SKM-1 (cell line): ENCODE data around the gene MGMT.

Source experiments
- DNase-seq: peaks from one replicate; lab custom pipeline; 2025; ENCODE audit not compliant: unreplicated experiment; lab: John Stamatoyannopoulos, UW

The MGMT gene

DNA sequence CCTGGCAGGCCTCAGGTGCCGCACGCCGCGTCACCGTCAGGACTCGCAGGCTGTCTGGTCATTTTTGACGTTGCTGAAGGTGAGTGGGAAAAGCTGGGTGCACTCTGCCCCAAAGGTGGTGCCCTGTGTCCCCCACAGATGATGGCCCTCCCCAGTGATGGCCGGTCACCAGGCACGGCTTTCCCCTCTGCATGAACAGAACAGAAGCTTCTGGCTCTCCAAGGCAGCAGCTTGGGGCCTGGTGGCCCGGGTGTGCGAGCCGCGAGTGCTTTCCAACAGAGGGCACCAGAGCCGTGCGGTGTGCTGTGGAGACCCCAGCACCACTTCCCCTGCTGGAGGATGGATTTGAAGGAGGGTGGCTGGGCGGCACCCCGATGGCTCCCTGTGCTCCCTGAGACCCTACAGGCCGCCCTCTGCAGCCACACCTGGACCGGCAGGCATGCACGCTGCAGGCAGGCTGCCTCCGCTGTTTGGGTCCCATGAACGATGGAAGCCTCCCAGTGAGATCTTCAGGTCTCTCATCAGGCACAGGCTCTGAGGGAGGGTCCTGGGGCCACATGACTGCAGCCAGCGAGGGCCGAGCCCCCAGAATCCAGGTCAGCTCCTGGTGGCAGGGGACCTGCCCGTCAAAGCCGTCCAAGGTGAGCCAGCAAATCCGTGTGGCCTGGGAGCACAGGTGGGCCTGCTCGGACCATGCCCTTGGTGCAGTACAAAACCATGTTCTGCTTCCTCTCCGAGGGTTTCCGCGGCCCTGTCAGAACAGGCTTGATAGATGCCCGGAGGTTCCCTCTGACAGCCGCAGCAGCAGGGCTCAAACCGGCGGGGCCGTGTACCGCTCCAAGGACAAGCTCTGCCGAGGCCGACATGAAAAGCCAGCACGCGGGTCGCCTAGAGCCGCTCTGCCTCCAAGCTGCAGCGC, 301.7 kb downstream of the MGMT start:
- DNase-seq, result no peak

DNA sequence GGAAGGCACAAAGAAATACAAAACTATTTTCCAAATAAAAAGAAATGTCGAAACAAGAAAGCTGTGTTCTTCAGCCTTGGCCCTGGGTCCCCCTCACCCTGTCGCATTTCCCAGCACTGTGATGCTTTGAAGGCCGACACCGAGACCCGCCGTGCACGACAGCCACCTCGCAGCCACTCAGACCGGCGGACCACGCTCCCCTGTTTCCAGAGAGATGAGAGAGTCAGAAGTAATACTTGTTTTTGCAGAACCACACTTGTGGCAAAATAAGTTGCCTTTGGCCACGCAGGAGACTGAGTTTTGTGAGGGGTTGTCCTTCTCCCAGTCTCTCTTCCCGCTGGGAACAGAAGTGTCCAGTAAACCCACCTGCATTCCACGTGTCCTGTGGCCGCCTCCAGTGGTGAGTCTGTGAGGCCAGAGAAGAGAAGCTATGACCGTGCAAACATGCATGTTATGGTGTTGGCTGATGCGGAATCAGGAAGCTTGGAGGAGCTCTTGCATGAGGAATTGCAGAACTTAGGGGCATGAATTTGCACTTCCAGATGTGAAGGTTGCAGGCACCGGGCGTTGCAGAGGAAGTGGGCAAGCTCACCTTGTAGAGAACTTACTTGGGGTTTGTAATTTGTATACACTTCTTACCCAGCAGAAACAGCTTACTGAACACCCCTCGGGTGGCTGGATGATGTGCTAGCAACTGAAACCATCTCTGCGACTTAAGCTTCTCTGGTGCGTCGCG, 302.5 kb downstream of the MGMT start:
- DNase-seq, result no peak

DNA sequence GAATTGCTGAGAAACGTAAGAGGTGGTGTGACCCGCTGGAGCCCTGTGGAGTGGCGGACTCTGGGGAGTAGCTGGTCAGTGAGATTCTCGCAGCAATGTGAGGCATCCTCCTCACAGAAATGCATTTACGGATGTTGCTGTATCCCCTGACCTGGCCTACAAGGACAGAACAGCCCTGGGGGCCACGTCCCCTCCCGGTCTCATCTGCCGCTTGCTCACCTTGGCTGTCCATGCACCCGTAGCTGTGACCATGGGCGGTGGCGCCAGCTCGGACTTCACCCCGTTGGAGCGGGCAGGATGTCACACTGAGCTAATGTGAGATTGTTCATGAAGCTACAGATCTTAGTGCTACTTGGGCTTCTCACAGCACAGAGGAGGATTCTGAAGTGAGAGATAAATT, 303.2 kb downstream of the MGMT start:
- no peak for DNase-seq

DNA sequence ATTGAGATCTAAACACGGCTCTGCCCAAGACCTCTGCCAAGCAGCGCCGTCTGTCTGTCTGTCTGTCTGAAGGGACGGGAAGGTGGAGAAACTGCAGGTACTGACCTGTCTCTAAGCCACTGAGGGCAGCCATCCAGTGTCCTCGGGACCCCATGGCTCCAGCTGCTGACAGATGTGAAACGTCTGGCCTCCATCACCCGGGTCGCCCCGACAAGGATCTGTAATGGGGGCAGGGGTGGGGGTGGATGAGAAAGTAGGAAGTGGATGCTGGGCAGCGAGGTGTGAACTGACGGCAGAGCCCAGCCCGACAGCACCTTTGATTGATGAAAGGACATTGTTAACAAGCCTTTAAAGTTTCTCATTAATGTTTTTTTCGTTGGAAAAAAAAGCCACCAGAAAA, 304.0 kb downstream of the MGMT start:
- no peak for DNase-seq

DNA sequence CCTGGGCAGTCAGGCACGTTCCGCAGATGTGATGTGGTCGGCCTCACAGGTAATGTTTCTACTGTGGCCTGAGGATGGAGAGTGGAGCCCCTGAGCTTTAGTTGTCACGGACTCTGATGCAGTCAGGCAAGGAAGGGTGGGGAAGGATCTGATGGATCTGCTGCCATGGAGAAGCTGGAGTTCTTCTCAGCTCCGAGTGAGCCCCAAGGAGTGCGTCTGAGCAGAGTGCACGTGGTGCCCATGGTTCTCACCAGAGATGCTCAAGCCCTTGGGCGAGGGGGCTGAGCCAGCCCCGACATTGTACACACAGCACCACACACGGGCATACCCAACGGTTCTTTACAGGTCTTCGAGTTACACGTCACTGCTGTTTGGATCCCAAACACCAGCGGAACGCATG, 304.5 kb downstream of the MGMT start:
- DNase-seq, result no peak

DNA sequence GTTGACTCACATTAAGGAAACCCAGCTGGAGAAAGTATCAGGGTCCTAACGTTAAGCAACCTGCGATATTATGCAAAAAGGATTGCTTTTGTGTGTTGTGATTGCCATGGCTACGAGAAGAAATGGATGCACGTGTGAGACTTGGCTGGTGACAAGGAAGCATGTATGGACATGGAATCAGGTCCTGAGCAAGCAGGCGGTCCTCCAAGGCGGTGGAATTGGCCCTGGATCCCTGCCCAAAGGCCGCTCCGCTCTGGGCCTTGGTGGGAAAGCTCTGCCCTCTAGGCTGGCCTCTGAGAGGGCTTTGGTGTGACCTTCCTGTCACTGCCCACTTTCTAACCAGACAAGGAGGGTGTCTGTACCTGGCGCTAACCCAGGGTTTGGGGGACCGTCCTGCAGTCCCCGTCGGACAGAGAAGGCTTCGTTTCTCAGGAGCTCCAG, 305.0 kb downstream of the MGMT start:
- no peak for DNase-seq

- DNase-seq, result no peak
These were observed 305.7 kb downstream of the MGMT start for GRCh38 chr10:129772468-129773358.

- no peak for DNase-seq
These were observed 306.4 kb downstream of the MGMT start for GRCh38 chr10:129773359-129773990.

DNA sequence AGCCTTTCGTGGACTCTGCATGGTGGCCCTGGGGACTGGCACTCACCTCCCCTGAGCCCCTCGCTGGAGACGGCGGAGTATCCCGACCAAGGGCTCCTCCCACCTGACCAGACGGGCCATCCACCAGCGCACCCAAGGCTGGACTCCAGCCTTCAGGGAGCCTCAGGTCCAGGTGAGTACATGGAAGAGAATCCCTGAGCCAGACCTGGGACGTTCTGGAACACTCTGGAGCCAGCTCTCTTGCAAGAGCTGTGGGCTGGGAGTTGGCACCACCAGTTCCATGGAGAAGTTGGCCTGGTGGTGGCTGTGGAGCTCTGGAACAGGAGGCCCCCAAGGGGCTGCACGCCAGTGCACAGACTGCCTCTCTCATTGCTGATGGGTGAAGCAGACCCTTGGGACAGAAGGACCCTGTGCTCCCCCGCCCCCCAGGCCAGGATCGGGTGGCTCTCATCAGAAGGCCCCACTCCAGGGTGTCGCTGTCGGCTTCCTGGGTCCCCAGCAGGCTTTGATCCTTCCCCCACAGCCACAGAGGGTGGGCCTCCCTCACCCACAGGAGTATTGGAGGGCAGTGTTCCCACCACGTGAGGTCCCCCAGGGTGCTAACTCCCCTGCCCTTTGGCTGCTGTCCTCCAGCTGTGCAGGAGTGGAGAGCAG, 307.2 kb downstream of the MGMT start:
- DNase-seq, result no peak

GRCh38 chr10:129774736-129775401, 307.8 kb downstream of the MGMT start:
- DNase-seq, result no peak

DNA sequence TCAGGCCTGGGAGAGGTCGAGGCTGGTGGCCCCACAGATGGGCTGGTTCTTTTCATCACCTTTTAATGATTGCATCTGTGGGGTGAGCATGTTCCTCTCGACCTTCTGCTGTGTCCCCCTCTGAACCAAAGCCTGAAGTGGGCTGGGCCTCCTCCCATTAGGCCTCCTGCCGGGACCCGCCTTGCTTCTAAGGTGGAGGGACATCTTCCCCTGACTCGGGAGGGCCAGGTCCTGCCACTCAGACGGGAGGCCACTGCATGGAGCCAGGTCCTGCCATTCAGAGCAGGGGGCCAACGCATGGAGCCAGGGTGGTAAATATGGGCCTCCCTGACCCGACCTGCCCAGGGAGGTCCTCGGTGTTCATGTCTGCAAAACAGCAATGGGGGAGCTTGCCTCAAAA, 308.6 kb downstream of the MGMT start:
- no peak for DNase-seq

DNA sequence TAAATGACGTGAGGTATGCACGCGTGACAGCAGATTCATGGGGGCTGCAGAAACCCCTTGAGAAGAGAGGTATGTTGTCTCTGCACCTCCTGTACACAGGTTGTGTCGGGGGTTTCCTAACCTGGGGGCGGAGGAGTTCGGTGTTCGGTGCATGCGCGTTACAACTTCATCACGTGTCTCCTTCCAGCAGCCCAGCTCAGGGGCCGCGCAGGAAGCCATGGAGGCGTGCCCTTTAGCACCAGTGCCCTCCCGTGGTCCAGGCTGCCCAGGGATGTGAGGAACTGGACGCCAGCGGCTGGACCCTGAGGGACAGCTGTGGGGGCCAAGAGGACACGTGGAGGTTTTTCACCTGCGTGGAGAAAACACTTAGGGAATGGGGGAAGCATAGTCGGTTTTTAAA, 310.6 kb downstream of the MGMT start:
- DNase-seq, result no peak

DNA sequence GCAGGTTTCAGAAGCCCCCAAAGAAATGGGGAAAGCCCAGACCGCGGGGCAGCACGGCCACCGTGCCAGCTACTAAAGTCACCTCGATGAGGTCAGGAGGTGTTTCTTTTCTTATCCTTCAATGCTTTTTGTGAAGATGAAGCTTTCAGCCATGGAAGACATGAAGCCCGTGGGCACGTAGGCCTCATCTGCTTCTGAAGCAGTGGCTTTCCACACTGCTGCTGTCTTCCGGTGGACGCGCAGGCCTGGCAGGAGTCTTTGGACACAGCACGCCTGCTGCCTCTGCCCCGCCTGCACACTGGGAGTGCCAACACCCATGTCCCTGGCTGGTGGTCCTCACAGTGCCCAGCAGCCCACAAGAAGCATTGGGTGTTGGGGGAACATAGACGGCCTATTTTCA, 311.5 kb downstream of the MGMT start:
- no peak for DNase-seq

DNA sequence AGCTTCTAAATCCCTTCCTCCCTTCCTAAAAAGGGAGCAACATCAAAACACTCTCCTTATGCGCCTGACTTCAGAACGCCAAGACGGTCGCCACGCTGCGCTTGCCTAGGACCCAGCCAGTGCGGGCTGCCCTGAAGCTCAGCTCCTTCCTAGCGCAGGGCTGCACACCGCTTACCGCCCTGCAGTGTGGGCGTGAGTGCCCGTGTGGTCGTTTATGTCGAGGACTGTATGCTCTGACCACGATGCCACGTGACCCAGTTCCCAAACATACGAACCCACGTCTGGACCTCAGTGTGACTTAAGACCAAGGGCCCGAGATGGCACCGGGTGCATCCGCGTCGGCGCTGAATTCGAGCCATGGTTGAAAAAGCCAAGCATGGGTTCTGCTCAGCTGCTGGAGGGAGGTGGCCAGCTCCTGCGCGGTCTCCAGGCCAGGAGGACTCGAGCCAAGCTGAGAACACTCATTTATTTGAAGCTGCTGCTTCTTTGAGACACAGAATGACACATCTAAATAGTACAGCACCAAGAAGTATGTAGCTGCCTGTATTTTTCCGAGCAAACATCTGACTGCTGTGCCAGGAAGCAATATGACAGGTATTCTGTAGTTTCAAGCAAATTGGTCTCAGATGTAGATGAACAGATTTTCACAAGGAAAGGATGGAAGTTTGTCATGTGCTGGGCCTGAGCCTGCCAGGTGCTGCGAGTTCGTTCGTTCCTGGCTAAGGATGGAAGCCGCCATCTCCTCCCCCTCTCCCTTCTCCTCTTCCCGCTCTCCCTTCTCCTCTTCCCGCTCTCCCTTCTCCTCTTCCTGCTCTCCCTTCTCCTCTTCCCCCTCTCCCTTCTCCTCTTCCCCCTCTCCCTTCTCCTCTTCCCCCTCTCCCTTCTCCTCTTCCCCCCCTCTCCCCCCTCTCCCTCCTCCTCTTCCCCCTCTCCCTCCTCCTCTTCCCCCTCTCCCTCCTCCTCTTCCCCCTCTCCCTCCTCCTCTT, 312.4 kb downstream of the MGMT start:
- no peak for DNase-seq

- DNase-seq, result no peak
These were observed 313.2 kb downstream of the MGMT start for GRCh38 chr10:129780198-129780597.

DNA sequence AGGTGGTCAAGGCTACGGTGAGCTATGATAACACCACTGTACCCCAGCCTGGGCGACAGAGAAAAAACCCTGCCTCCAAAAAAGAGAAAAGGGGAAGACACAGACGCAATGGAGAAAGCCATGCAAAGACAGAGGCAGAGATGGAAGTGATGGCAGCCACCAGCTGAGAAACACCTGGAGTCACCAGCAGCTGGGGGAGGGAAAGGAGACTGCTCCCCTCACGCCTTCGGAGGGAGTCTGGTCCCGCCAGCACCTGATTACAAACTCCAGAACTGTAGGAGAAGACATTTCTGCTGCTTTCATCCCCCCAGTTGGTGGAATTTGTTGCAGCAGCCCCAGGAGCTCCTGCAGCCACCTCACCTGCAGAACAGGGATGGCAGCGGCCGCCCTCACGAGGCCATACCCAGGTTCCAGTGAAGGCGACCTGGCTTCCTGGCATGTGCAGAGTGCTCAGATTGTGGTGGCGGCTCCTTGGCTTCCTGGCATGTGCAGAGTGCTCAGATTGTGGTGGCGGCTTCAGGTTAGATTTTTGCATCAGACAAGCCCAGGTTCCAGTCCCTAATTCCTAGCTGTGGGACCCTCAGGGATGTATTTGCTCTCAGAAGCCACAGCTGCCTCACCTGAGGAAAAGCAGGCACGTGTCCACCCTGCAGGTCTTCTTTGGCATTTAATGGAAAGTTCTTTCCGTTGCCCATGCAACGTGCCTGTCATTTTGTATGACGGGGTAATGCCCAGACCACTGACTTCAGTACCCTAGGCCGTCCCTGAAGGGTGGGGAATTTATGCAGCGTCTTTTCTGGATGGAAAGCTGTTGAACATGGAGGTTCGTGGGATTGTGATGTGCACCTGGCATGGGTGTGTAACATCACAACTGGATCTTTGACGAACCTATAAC, 314.1 kb downstream of the MGMT start:
- no peak for DNase-seq

GRCh38 chr10:129784291-129784690, 317.2 kb downstream of the MGMT start:
- DNase-seq, result no peak

DNA sequence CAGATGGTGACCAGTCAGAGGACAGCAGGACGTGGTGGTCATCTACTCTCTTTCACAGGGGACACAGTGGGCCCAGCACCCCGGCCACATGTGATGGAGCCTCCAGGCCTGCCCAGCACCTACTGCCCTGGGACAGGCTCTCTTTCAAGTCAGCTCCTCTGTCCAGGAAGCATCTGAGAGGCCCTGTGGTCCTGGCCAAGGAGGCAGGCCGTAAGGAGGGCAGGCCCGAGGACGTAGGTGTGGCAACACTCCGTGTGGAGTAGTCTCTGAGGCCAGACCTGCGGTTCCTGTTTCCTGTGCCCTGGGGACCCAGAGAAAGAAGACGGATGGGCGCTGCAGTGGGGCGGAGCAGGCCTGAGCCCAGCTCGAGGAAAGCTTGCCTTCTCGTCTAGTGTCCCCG, 317.9 kb downstream of the MGMT start:
- no peak for DNase-seq
